AG09309 (cell line): ENCODE data around the gene MUSK.

Experiments used
- DNase-seq: peaks from one replicate; pipeline ENCODE4 v3.0.0-alpha.2; 2010; ENCODE audit warnings: low read depth
- H3K4me3 ChIP-seq: 2 replicates; pipeline ENCODE4 v1.5.1; 2011; ENCODE audit warnings: mild to moderate bottlenecking, low read depth, low read length, moderate library complexity; ENCODE audit not compliant: control insufficient read depth
- CTCF ChIP-seq: IDR thresholded peaks from 2 replicates; pipeline ENCODE4 v1.5.1; 2011; ENCODE audit warnings: mild to moderate bottlenecking, low read depth, low read length, inconsistent platforms; ENCODE audit not compliant: insufficient read depth, control insufficient read depth; ENCODE audit errors: missing control alignments

MUSK gene

DNA sequence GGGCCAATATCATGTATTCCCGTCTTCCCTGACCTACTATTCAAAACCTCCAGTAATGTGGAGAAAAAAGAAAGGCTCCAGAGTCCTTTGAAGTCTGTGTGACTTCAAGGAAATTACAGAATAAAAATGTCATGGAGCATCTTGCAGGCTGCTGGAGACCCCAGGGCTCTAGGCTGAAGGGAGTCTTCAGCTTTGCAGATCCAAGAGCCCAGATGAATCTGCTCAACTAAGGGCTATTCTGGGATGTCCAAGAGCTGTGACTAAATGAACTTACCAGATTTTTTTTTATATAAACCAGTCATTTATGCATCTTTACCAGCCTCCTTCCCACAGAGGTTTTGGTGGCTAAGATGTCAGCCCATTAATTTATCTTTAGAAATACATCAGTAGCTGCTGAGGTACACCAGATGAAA is 167.3 kb downstream of the MUSK start:
- DNase-seq = no peak
- TF ChIP-seq CTCF = no peak
- H3K4me3 ChIP-seq = no peak overlapping the region

DNA sequence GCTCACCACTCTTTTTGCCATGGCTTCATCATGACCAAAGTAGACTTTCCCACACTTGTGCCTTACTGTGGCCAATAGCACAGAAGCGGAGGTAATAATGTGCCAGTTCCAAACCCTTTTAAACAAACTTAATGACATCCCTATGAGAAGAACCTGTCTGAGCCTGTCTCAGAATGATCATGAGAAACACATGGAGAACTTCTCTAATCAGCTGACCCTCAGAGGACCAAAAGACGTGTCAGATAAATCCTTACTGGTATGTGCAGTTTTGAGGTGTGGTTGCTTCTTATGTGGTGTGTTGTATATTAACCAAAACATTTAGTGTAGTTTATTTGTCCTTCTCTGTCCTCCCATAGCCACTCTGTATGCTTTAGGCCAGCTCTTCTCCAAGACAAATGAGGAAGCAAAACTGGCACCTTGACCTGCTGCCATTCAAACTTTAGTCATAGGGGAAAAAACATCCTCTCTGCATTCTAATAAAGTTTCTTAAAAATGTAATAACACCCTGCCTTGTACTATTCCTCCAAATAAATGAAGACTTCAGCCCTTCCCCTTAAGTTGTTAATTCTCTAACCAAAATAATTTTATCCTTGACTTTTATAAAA is 168.9 kb downstream of the MUSK start:
- no peak overlapping the region for H3K4me3 ChIP-seq
- no peak for TF ChIP-seq CTCF
- DNase-seq = no peak

GRCh38 chr9:110842169-110842568 is 173.6 kb downstream of the MUSK start:
- DNase-seq = no peak
- TF ChIP-seq CTCF = no peak
- no peak overlapping the region for H3K4me3 ChIP-seq

DNA sequence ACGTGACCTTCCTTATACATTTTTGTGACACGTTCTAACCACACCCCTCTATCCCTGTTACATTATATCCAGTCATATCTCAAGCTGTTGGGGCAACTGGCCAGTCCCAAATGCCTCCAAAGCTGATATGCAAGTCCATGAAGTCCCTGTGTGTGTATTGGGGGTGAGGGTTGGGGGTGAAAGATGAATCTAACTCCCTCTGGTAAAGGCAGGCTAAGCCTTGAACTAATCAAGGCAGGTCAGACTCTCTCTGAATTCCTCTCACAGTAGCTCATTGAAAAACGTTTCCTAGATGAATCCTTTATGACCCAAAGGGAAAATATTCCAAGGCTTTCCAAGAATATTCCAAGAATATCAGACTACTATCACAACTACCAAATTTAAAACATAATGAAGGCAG is 174.4 kb downstream of the MUSK start:
- H3K4me3 ChIP-seq = no peak overlapping the region
- DNase-seq = no peak
- no peak for TF ChIP-seq CTCF

DNA sequence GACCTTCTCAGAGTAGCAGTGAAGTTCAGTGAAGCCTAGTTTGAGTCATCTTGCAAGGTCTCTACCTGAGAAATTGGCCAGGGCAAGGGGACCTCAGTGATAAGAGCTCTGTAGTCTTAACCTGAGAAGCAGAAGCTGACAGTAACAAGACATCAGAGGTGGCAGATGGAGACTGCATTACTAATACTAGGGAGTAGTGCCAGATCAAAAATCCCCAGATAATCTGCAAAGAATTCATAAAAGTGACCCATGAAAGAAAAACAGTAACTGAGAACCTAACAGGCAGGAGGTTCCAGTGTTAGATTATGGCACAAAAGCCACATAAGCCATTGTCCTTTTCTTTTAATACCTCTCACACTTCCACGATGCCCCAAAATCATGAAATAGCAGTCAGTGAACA is 175.5 kb downstream of the MUSK start:
- no peak for DNase-seq
- no peak overlapping the region for H3K4me3 ChIP-seq
- TF ChIP-seq CTCF = no peak

DNA sequence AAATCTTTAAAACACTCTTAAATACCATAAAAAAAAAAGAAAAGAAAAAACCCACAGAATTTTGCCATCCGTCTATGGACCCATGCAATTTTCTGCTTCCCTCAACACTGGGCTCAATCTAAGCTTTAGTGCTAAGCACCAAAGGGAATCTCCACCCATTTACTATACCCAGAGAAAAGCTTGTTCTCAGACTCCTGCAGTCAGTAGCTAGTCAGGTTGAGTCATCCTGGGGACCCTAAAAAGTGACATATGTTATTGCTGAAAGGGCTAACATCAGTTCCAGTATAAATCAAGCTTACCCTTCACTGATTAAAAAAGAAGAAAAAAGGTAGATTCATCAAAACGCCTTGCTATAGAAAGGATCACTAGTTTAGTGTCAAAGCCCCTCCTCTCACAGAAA is 177.6 kb downstream of the MUSK start:
- TF ChIP-seq CTCF = no peak
- H3K4me3 ChIP-seq = no peak overlapping the region
- no peak for DNase-seq

DNA sequence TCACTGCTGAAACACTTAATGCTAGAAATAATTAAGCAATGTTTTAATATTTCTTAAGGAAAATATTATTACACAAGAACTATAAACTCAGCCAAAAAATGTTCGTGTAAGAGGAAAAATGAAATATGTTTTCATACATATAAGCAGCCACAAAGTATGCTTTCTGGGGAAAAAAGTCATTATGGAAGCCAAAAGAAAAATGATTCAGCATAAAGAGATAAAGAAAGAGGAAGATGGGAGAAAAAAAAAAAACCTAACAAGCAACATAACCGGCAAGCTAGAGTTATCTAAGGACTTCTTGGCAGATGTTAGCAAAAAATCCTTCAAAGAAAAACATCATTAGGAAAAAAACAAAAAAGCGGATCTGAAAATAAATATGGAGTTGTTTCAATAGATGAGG is 179.1 kb downstream of the MUSK start:
- TF ChIP-seq CTCF = no peak
- no peak for DNase-seq
- H3K4me3 ChIP-seq = no peak overlapping the region
